DND-41 (cell line): ENCODE results near the gene CYTH3.

Experiments
- ATAC-seq: fragments of 200-7000 bp; cut with Tn5 transposase; 3 replicates; pipeline ENCODE4 v1.9.1; 2021; ENCODE audit warnings: low read depth; ENCODE audit not compliant: insufficient read depth
- DNase-seq: peaks from one replicate; pipeline ENCODE4 v3.0.0-alpha.2; 2020
- H2AFZ ChIP-seq: 2 replicates; pipeline ENCODE4 v1.6.0; 2012; ENCODE audit warnings: low read depth, low read length
- H3K27ac ChIP-seq: 2 replicates; pipeline ENCODE4 v1.5.1; 2012; ENCODE audit warnings: low read length, inconsistent platforms
- H3K27me3 ChIP-seq: fragments of 200-600 bp; sonication (generic); 2 replicates; pipeline ENCODE4 v1.6.0; 2012; ENCODE audit warnings: low read length, mild to moderate bottlenecking, inconsistent platforms; ENCODE audit not compliant: insufficient read depth, poor library complexity
- H3K36me3 ChIP-seq: 2 replicates; pipeline ENCODE4 v1.5.1; 2012; ENCODE audit warnings: low read length, inconsistent platforms; ENCODE audit not compliant: insufficient read depth
- H3K4me1 ChIP-seq: 2 replicates; pipeline ENCODE4 v1.5.1; 2012; ENCODE audit warnings: mild to moderate bottlenecking, low read length; ENCODE audit not compliant: insufficient read depth
- H3K4me2 ChIP-seq: 2 replicates; pipeline ENCODE4 v1.6.0; 2012; ENCODE audit warnings: mild to moderate bottlenecking, moderate library complexity, low read length, inconsistent platforms; ENCODE audit not compliant: insufficient read depth
- H3K4me3 ChIP-seq, 2 experiments: fragments of 200-600 bp in 1 of 2; shearing (Covaris generic) in 1 of 2; 2 replicates each; pipeline ENCODE4 v1.5.1; 2012 to 2016; ENCODE audit warnings: inconsistent platforms in 2 of 2, low read length in 2 of 2, mild to moderate bottlenecking in 2 of 2, low read depth in 1 of 2, moderate library complexity in 1 of 2
- H3K79me2 ChIP-seq: 2 replicates; pipeline ENCODE4 v1.6.0; 2012; ENCODE audit warnings: low read length, inconsistent platforms; ENCODE audit not compliant: insufficient read depth
- H3K9ac ChIP-seq: 2 replicates; pipeline ENCODE4 v1.6.0; 2012; ENCODE audit warnings: low read depth, mild to moderate bottlenecking, inconsistent platforms, low read length, moderate library complexity
- H3K9me3 ChIP-seq: 2 replicates; pipeline ENCODE4 v1.5.1; 2012; ENCODE audit warnings: low read length, moderate library complexity, mild to moderate bottlenecking, inconsistent platforms; ENCODE audit not compliant: insufficient read depth, severe bottlenecking
- H4K20me1 ChIP-seq: 2 replicates; pipeline ENCODE4 v1.6.0; 2012; ENCODE audit warnings: low read length; ENCODE audit not compliant: insufficient read depth
- CTCF ChIP-seq: IDR thresholded peaks from 2 replicates; pipeline ENCODE4 v1.5.1; 2012; ENCODE audit warnings: borderline replicate concordance, low read length, moderate library complexity, mild to moderate bottlenecking; ENCODE audit not compliant: poor library complexity, severe bottlenecking; ENCODE audit errors: extremely low read depth
- EZH2 ChIP-seq: IDR thresholded peaks from 3 replicates; pipeline ENCODE4 v1.6.1; 2012; ENCODE audit warnings: borderline replicate concordance, low read depth, mild to moderate bottlenecking, moderate library complexity, low read length, inconsistent platforms; ENCODE audit not compliant: severe bottlenecking

Gene CYTH3

DNA sequence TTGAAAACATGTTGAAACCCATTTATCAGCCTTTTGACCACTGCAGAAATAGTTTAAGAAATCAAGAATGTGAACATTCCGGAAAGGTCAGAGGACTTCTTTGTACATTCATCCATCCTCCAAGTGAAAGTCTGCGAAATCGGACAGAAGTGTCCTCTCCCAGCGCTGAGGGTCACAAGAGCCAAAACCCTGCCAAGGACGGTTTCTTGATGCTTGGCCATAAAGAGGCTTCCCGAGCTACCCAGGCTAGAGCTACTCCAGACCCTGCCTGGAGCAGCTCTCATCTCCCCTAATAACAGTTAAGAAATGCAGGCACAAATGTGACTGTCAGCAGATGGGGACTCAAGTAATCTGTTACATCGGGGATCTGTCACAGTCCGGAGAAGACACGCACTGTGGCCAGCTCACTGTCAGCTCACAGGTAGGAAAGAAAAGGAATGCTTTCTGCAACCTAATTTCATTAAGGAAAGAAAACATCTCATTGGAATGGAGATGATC, 4.5 kb upstream of the CYTH3 start:
- Histone ChIP-seq H3K9me3 (no peaks in the 10 kb centered on the region), H3K9ac (no peak overlapping the region), H3K4me2 (no peak overlapping the region), H3K4me3 (no peak overlapping the region), H3K4me1 (peaks cover 10% of the 10 kb centered on the region), H4K20me1 (no peaks in the 10 kb centered on the region), H2AFZ (no peak overlapping the region), H3K36me3 (no peaks in the 10 kb centered on the region), H3K79me2 (no peaks in the 10 kb centered on the region), H3K27ac (no peak overlapping the region), H3K27me3 (peaks cover under 1% of the 10 kb centered on the region)
- ATAC-seq (no peak), DNase-seq (no peak)
- TF ChIP-seq EZH2 (no peak), CTCF (no peak)

DNA sequence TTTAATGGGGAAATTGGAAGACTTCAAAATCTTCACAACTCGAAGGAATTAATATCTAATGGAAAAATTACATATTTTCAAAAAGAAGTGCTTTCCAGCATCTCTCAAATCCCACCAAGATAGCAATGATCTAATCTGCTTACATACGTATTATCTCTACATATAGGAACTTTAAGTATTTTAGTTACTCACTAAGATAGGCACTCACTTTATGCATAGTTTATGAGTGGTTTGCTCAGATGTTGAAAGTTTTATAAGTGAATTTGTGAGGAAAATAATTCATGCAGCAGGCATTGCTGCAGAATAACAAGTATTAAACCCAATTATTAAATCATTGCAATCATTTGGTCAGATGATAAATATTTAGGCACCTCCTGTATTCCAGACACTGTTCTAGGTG, 2.3 kb upstream of the CYTH3 start:
- no peak overlapping the region for H3K4me2 ChIP-seq
- no peaks in the 10 kb centered on the region for H3K9me3 ChIP-seq
- TF ChIP-seq CTCF, result no peak
- TF ChIP-seq EZH2, result no peak
- H3K79me2 ChIP-seq, result no peaks in the 10 kb centered on the region
- ATAC-seq (no peak), DNase-seq (no peak)
- H3K4me1 ChIP-seq, result peaks cover 21% of the 10 kb centered on the region
- H3K27me3 ChIP-seq, result peaks cover 17% of the 10 kb centered on the region
- H3K27ac ChIP-seq, result no peak overlapping the region
- H2AFZ ChIP-seq, result no peak overlapping the region
- no peaks in the 10 kb centered on the region for H3K36me3 ChIP-seq
- H4K20me1 ChIP-seq, result no peaks in the 10 kb centered on the region; the same call in 1 of the 2 replicates
- no peak overlapping the region for H3K4me3 ChIP-seq
- H3K9ac ChIP-seq, result no peak overlapping the region

DNA sequence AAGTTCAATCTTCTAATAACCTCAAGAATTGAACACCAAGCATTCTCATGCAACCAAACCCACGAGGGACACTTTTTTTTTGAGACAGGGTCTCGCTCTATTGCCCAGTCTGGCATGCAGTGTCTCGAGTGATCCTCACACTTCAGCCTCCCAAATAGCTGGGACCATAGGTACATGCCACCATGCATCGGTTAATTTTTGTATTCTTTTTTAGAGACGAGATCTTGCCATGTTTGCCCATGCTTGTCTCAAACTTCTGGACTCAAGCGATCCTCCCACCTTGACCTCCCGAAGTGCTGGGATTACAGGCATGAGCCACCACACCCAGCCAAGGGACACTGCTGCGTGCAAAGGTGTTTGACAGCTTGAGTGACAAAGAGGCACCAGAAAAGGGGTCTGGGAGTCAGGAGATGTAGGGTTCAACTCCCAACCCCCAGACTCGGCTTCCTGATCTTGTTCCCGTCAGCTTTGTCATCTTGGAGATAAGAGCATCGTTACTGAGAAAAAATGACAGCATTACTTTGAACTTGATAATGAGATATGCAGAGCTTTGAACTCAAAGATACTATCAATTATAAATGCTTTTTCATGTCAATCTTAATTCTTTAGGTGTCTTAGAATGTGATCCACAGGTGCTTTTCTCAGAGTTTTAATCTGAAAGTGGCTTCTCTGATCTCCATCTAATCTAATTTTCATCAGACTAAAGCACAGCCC, 1.6 kb upstream of the CYTH3 start:
- H3K9ac ChIP-seq, result no peak overlapping the region
- ATAC-seq (no peak), DNase-seq (no peak)
- no peak overlapping the region for H3K4me2 ChIP-seq
- H3K79me2 ChIP-seq, result no peaks in the 10 kb centered on the region
- no peak overlapping the region for H3K27ac ChIP-seq
- H3K36me3 ChIP-seq, result no peaks in the 10 kb centered on the region
- TF ChIP-seq CTCF (no peak), EZH2 (no peak)
- peaks cover 21% of the 10 kb centered on the region for H3K4me1 ChIP-seq
- H3K4me3 ChIP-seq, result no peak overlapping the region
- H4K20me1 ChIP-seq, result peaks cover under 1% of the 10 kb centered on the region; the same call in 1 of the 2 replicates
- no peaks in the 10 kb centered on the region for H3K9me3 ChIP-seq
- H3K27me3 ChIP-seq, result peaks cover 17% of the 10 kb centered on the region
- no peak overlapping the region for H2AFZ ChIP-seq
